Neuronal stem cell (in vitro differentiated cells): Measurements from ENCODE around the gene HYAL1.

Experiments used
- DNase-seq: peaks from one replicate; pipeline ENCODE4 v3.0.0-alpha.2; 2013; ENCODE audit warnings: low spot score
- H2AFZ ChIP-seq: one replicate; pipeline ENCODE4 v1.6.1; 2013; ENCODE audit warnings: mild to moderate bottlenecking, low read length, inconsistent platforms
- H2AK5ac ChIP-seq: 2 replicates; pipeline ENCODE4 v1.6.1; 2013; ENCODE audit warnings: low read depth, mild to moderate bottlenecking, inconsistent platforms, low read length, moderate library complexity, mixed read lengths
- H2BK120ac ChIP-seq: 2 replicates; pipeline ENCODE4 v1.6.1; 2013; ENCODE audit warnings: low read depth, mild to moderate bottlenecking, inconsistent platforms, low read length, moderate library complexity, mixed read lengths
- H2BK12ac ChIP-seq: one replicate; pipeline ENCODE4 v1.6.1; 2013; ENCODE audit warnings: low read length, inconsistent platforms
- H2BK15ac ChIP-seq: 2 replicates; pipeline ENCODE4 v1.6.1; 2013; ENCODE audit warnings: mild to moderate bottlenecking, low read length, inconsistent platforms, mixed read lengths
- H2BK5ac ChIP-seq: one replicate; pipeline ENCODE4 v1.6.1; 2013; ENCODE audit warnings: inconsistent platforms, mild to moderate bottlenecking, low read length, moderate library complexity
- H3K14ac ChIP-seq: one replicate; pipeline ENCODE4 v1.6.1; 2013; ENCODE audit warnings: low read length, inconsistent platforms
- H3K18ac ChIP-seq: 2 replicates; pipeline ENCODE4 v1.6.1; 2013; ENCODE audit warnings: low read length, inconsistent platforms
- H3K23ac ChIP-seq: 2 replicates; pipeline ENCODE4 v1.6.1; 2013; ENCODE audit warnings: low read depth, mild to moderate bottlenecking, mixed read lengths, low read length, inconsistent platforms; ENCODE audit not compliant: poor library complexity
- H3K27ac ChIP-seq: replicated peaks from 3 replicates; pipeline ENCODE4 v1.5.1; 2013; ENCODE audit warnings: low read length, inconsistent platforms
- H3K27me3 ChIP-seq, 3 experiments: 2 replicates each; pipeline ENCODE4 v1.6.1; 2013; ENCODE audit warnings: low read length in 3 of 3, mild to moderate bottlenecking in 2 of 3, inconsistent platforms in 1 of 3, low read depth in 1 of 3, mixed read lengths in 1 of 3, moderate library complexity in 1 of 3; ENCODE audit not compliant: control insufficient read depth in 3 of 3, insufficient read depth in 3 of 3
- H3K36me3 ChIP-seq, 2 donors: replicated peaks in 1 of 2; 2 replicates each; pipeline ENCODE4 v1.6.1; 2013; ENCODE audit warnings: low read length in 2 of 2; ENCODE audit not compliant: control insufficient read depth in 2 of 2, insufficient read depth in 2 of 2
- H3K4ac ChIP-seq: 2 replicates; pipeline ENCODE4 v1.6.1; 2013; ENCODE audit warnings: inconsistent platforms, mild to moderate bottlenecking, low read length, moderate library complexity
- H3K4me1 ChIP-seq, 2 donors: 1 replicate in 1 of 2; 2 replicates in 1 of 2; pipeline ENCODE4 v1.6.1; 2013; ENCODE audit warnings: low read length in 2 of 2, low read depth in 1 of 2; ENCODE audit not compliant: control insufficient read depth in 2 of 2, insufficient read depth in 1 of 2
- H3K4me2 ChIP-seq: one replicate; pipeline ENCODE4 v1.6.1; 2013; ENCODE audit warnings: mild to moderate bottlenecking, low read length, inconsistent platforms; ENCODE audit not compliant: insufficient read depth, poor library complexity, severe bottlenecking
- H3K4me3 ChIP-seq, 2 donors: 2 replicates each; pipeline ENCODE4 v1.5.1; 2013; ENCODE audit warnings: low read length in 2 of 2, mild to moderate bottlenecking in 2 of 2, inconsistent platforms in 1 of 2, moderate library complexity in 1 of 2
- H3K79me1 ChIP-seq: one replicate; pipeline ENCODE4 v1.6.1; 2013; ENCODE audit warnings: low read depth, mild to moderate bottlenecking, inconsistent platforms, low read length, moderate library complexity
- H3K9ac ChIP-seq: one replicate; pipeline ENCODE4 v1.6.1; 2013; ENCODE audit warnings: mild to moderate bottlenecking, low read depth, low read length, inconsistent platforms; ENCODE audit not compliant: poor library complexity
- H3K9me3 ChIP-seq, 2 donors: replicated peaks in 1 of 2; 2 replicates each; pipeline versions ENCODE3 to v1.6.1; 2013; ENCODE audit warnings: low read length in 2 of 2, mild to moderate bottlenecking in 2 of 2, inconsistent platforms in 1 of 2, low read depth in 1 of 2, mixed read lengths in 1 of 2, moderate library complexity in 1 of 2; ENCODE audit not compliant: control insufficient read depth in 2 of 2, insufficient read depth in 1 of 2
- H4K8ac ChIP-seq: one replicate; pipeline ENCODE4 v1.6.1; 2013; ENCODE audit warnings: low read depth, mild to moderate bottlenecking, inconsistent platforms, low read length, moderate library complexity
- H4K91ac ChIP-seq: one replicate; pipeline ENCODE4 v1.6.1; 2013; ENCODE audit warnings: low read length, low read depth, mild to moderate bottlenecking, inconsistent platforms; ENCODE audit not compliant: poor library complexity
- WGBS, 2 donors: extraction: QIAGEN DNeasy Blood & Tissue Kit; methylation state at CpG; one replicate each; pipeline ENCODE4 v1.1.7; 2013; ENCODE audit warnings: missing lambda C conversion rate in 2 of 2, mixed read lengths in 1 of 2; ENCODE audit not compliant: insufficient read length in 2 of 2, insufficient replicate concordance in 1 of 2; ENCODE audit errors: extremely low coverage in 2 of 2; 5-methylcytosine and 5-hydroxymethylcytosine counted together

HYAL1 gene

GRCh38 chr3:50299638-50299928 is 3.8 kb downstream of the HYAL1 start:
- Histone ChIP-seq H4K91ac (no peak overlapping the region), H3K9me3 (no peaks in the 10 kb centered on the region), H3K27me3 (no peaks in the 10 kb centered on the region), H3K27ac (no peak overlapping the region), H2BK5ac (no peak overlapping the region), H3K4me3 (peak overlapping the region; percentile 70 to 82), H3K9ac (no peak overlapping the region), H3K4me1 (peaks cover 12 to 14% of the 10 kb centered on the region in 2 donors), H2BK120ac (no peak overlapping the region), H3K14ac (no peak overlapping the region), H3K79me1 (no peaks in the 10 kb centered on the region), H3K4ac (no peak overlapping the region), H2BK12ac (no peak overlapping the region), H2BK15ac (no peak overlapping the region), H3K36me3 (no peaks in the 10 kb centered on the region), H3K4me2 (peak overlapping the region; percentile 48), H2AK5ac (no peak overlapping the region), H2AFZ (peak overlapping the region; percentile 86), H3K18ac (no peak overlapping the region), H3K23ac (no peak overlapping the region), H4K8ac (no peak overlapping the region)
- DNase-seq = no peak
- no CpG with 5 or more reads among the region's 12 CpGs for WGBS, 2 donors

GRCh38 chr3:50298836-50299637 is 4.3 kb downstream of the HYAL1 start, which contains the start of the genes HYAL3 and NAA80:
Gene HYAL3 (minus strand): TSS chr3:50299405. CDS start chr3:50295602, 3,803 bp downstream.
Gene NAA80 (minus strand): TSS chr3:50299405. CDS start chr3:50297463, 1,942 bp downstream.
- Histone ChIP-seq H3K27ac (peak within 1 kb of the TSS; percentile 31), H3K27me3 (no peaks in the 10 kb centered on the region), H2BK120ac (no peak within 1 kb of the TSS), H4K8ac (no peak within 1 kb of the TSS), H2BK12ac (peak within 1 kb of the TSS; percentile 87), H3K23ac (peak within 1 kb of the TSS; percentile 90), H2AFZ (peak within 1 kb of the TSS; percentile 91), H3K14ac (peak within 1 kb of the TSS; percentile 97), H3K18ac (peak within 1 kb of the TSS; percentile 95), H3K4me1 (peaks cover 12 to 14% of the 10 kb centered on the region in 2 donors), H3K4me3 (peak within 1 kb of the TSS; percentile 82 to 95), H3K4ac (peak within 1 kb of the TSS; percentile 23), H2AK5ac (peak within 1 kb of the TSS; percentile 92), H3K36me3 (no peaks in the 10 kb centered on the region), H2BK5ac (peak within 1 kb of the TSS; percentile 88), H3K9ac (peak within 1 kb of the TSS; percentile 99), H4K91ac (peak within 1 kb of the TSS; percentile 64), H3K79me1 (no peaks in the 10 kb centered on the region), H3K9me3 (no peaks in the 10 kb centered on the region), H2BK15ac (peak within 1 kb of the TSS; percentile 75), H3K4me2 (peak within 1 kb of the TSS; percentile 100)
- peak; percentile 99 for DNase-seq
- WGBS, 2 donors = no CpG with 5 or more reads among the region's 61 CpGs

GRCh38 chr3:50297896-50298725 is 5.3 kb downstream of the HYAL1 start:
- Histone ChIP-seq H3K23ac (no peak overlapping the region), H3K9ac (peak overlapping the region; percentile 57), H3K79me1 (no peaks in the 10 kb centered on the region), H2AFZ (peak overlapping the region; percentile 91), H2BK5ac (no peak overlapping the region), H3K27ac (no peak overlapping the region), H2BK15ac (no peak overlapping the region), H2BK12ac (no peak overlapping the region), H3K18ac (peak overlapping the region; percentile 70), H3K36me3 (no peaks in the 10 kb centered on the region), H3K9me3 (no peaks in the 10 kb centered on the region), H2AK5ac (no peak overlapping the region), H3K4me2 (peak overlapping the region; percentile 100), H3K4me1 (peaks cover 11 to 13% of the 10 kb centered on the region in 2 donors), H4K91ac (no peak overlapping the region), H3K27me3 (no peaks in the 10 kb centered on the region), H4K8ac (no peak overlapping the region), H3K4me3 (peak overlapping the region; percentile 82 to 95), H3K4ac (no peak overlapping the region), H2BK120ac (no peak overlapping the region), H3K14ac (no peak overlapping the region)
- no peak for DNase-seq
- no CpG with 5 or more reads among the region's 9 CpGs for WGBS, 2 donors

DNA sequence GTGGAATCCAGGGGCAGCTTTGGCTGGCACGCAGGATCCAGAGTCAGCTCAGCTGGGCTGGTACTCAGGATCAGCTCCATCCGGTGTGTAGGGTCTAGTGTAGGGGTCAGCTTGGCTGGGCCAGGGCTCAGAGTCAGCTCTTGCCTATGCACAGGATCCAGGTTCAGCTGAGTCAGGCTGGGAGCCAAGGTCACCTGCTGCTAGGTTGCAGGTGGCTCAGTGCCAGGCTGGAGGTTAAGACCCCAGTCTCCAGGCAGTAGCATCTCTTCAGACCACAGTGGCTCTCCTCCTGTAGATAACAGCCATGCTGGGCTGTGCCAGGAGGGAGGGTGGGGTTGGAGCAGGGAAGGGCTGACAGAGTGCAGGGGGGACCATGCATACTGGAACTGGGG is 6.0 kb downstream of the HYAL1 start:
- H3K23ac ChIP-seq = no peak overlapping the region
- no peak overlapping the region for H3K14ac ChIP-seq
- H2BK15ac ChIP-seq = no peak overlapping the region
- no peak for DNase-seq
- no CpG with 5 or more reads among the region's 2 CpGs for WGBS, 2 donors
- H3K79me1 ChIP-seq = no peaks in the 10 kb centered on the region
- H3K4me3 ChIP-seq = no peak overlapping the region
- no peak overlapping the region for H3K4ac ChIP-seq
- no peak overlapping the region for H4K8ac ChIP-seq
- H3K4me2 ChIP-seq = no peak overlapping the region
- H4K91ac ChIP-seq = no peak overlapping the region
- H2BK120ac ChIP-seq = no peak overlapping the region
- H3K18ac ChIP-seq = no peak overlapping the region
- H3K9ac ChIP-seq = no peak overlapping the region
- H3K27ac ChIP-seq = no peak overlapping the region
- no peak overlapping the region for H2BK5ac ChIP-seq
- H2AFZ ChIP-seq = no peak overlapping the region
- no peaks in the 10 kb centered on the region for H3K27me3 ChIP-seq
- no peaks in the 10 kb centered on the region for H3K9me3 ChIP-seq
- no peak overlapping the region for H2AK5ac ChIP-seq
- H3K36me3 ChIP-seq = no peaks in the 10 kb centered on the region
- no peak overlapping the region for H2BK12ac ChIP-seq
- H3K4me1 ChIP-seq = peaks cover 10 to 17% of the 10 kb centered on the region in 2 donors
